ENCODE data around the gene ZNF136.

The ZNF136 gene

DNA sequence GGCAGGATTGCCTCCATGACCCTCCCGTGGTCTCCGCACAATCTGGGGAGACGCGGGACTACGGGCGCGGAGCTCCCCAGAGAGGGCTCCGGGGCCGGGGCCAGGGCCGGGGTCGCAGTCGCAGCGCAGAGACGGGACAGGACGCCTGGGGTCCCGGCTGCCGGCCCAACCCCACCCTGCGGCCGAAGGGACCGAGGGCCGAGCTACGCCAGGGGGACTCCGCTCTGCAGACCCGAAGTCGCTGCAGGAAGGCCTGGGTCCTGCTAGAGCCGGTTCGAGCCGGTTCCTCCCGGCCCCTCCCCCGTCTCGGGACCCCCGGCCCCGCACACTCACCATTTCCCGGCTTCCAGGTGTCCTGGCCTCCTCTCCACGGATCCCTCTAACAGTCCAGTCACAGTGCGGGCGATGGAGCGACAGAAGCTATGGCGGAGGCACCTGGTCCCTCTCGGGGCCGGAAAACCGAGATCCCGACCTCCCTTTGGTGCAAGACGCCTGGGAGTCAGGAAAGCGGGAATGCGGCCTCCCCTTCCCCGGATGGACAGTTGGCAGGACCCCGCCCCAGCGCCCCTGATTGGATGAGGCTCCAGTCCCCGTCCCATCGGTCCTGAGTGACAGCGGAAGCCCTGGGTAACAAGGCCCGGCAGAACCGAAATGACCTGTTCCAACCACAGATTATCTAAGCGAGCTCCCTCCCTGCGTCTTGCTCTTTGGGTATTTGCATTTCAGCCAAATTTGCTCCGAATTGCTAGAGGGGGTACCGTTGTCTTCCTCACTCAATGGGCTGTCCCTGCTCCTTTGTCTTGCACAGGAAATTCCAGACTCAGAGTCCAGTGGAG lies 6.5 kb upstream of the ZNF136 start, which contains the start of gene ZNF625:
ZNF625 (minus strand) TSS at position 512 of the 836 bp plus-strand sequence; CDS start at position 336, 176 bp downstream.
- peak within 1 kb of the TSS; percentile 61 to 93 for H3K18ac ChIP-seq (ENCODE audit: low read depth in 1 of 2, low read length in 2 of 2)
- H2BK5ac ChIP-seq (ENCODE audit: low read depth, low read length, poor library complexity, severe bottlenecking), result peak within 1 kb of the TSS; percentile 71
- peak within 1 kb of the TSS; percentile 95 for H2BK15ac ChIP-seq (ENCODE audit: low read depth, poor library complexity, severe bottlenecking)
- H3K27ac ChIP-seq (ENCODE audit: low read length, poor library complexity, severe bottlenecking), result peak within 1 kb of the TSS; percentile 85
- H3K27me3 ChIP-seq (ENCODE audit: control insufficient read depth in 1 of 2, insufficient read depth in 1 of 2, low read length in 2 of 2), result no peaks in the 10 kb centered on the region
- H3K4me2 ChIP-seq (ENCODE audit: low read length, poor library complexity, severe bottlenecking), result peak within 1 kb of the TSS; percentile 96
- WGBS, result 1% methylated on average over 48 of the region's 58 CpGs
- peak within 1 kb of the TSS; percentile 6 to 88 for H3K14ac ChIP-seq (ENCODE audit: low read length in 2 of 2)
- H3K4ac ChIP-seq (ENCODE audit: low read depth in 1 of 2, low read length in 2 of 2), result peak within 1 kb of the TSS in 1 of 2 experiments; percentile 45
- peak within 1 kb of the TSS; percentile 72 for H4K91ac ChIP-seq (ENCODE audit: low read length)
- peak within 1 kb of the TSS; percentile 89 to 94 for H3K4me3 ChIP-seq (ENCODE audit: insufficient read depth in 1 of 2, low read depth in 1 of 2, low read length in 2 of 2)
- peaks cover 2% of the 10 kb centered on the region for H3K4me1 ChIP-seq (ENCODE audit: control insufficient read depth, insufficient read depth, low read depth, low read length)
- peak within 1 kb of the TSS; percentile 87 for H2AFZ ChIP-seq (ENCODE audit: low read depth, low read length)
- DNase-seq, result peak; percentile 91
- H3K79me1 ChIP-seq (replicated peaks; ENCODE audit: low read length, poor library complexity, severe bottlenecking), result peaks cover 15% of the 10 kb centered on the region
- H4K8ac ChIP-seq (ENCODE audit: low read length), result peak within 1 kb of the TSS; percentile 96
- peaks cover 8% of the 10 kb centered on the region for H3K9me3 ChIP-seq (ENCODE audit: control insufficient read depth, low read length)
- no peak within 1 kb of the TSS for H2AK5ac ChIP-seq (ENCODE audit: low read length, severe bottlenecking)
- H3K9ac ChIP-seq (ENCODE audit: low read length), result peak within 1 kb of the TSS; percentile 92
- no peak within 1 kb of the TSS for H2BK12ac ChIP-seq (ENCODE audit: low read length in 2 of 2)
- peaks cover 8 to 15% of the 10 kb centered on the region in 2 experiments for H3K36me3 ChIP-seq (ENCODE audit: control insufficient read depth in 1 of 2, insufficient read depth in 2 of 2, low read depth in 1 of 2, low read length in 2 of 2)
- H2BK120ac ChIP-seq (ENCODE audit: low read depth, low read length), result peak within 1 kb of the TSS; percentile 61
- peak within 1 kb of the TSS in 1 of 2 experiments; percentile 41 for H3K23ac ChIP-seq (ENCODE audit: low read length in 2 of 2)

- Histone ChIP-seq H3K23ac (ENCODE audit: low read length in 2 of 2) (no peak overlapping the region), H3K79me1 (replicated peaks; ENCODE audit: low read length, poor library complexity, severe bottlenecking) (peaks cover 8% of the 10 kb centered on the region), H2BK120ac (ENCODE audit: low read depth, low read length) (no peak overlapping the region), H2BK15ac (ENCODE audit: low read depth, poor library complexity, severe bottlenecking) (no peak overlapping the region), H2AK5ac (ENCODE audit: low read length, severe bottlenecking) (no peak overlapping the region), H2BK12ac (ENCODE audit: low read length in 2 of 2) (no peak overlapping the region), H3K9ac (ENCODE audit: low read length) (no peak overlapping the region), H3K18ac (ENCODE audit: low read depth in 1 of 2, low read length in 2 of 2) (no peak overlapping the region), H4K8ac (ENCODE audit: low read length) (no peak overlapping the region), H3K4me1 (ENCODE audit: control insufficient read depth, insufficient read depth, low read depth, low read length) (peaks cover 2% of the 10 kb centered on the region), H3K14ac (ENCODE audit: low read length in 2 of 2) (no peak overlapping the region), H3K27ac (ENCODE audit: low read length, poor library complexity, severe bottlenecking) (no peak overlapping the region), H3K4me3 (ENCODE audit: insufficient read depth in 1 of 2, low read depth in 1 of 2, low read length in 2 of 2) (no peak overlapping the region), H3K4me2 (ENCODE audit: low read length, poor library complexity, severe bottlenecking) (no peak overlapping the region), H3K36me3 (ENCODE audit: control insufficient read depth in 1 of 2, insufficient read depth in 2 of 2, low read depth in 1 of 2, low read length in 2 of 2) (peaks cover under 1 to 4% of the 10 kb centered on the region in 2 experiments), H2AFZ (ENCODE audit: low read depth, low read length) (no peak overlapping the region), H4K91ac (ENCODE audit: low read length) (no peak overlapping the region), H3K4ac (ENCODE audit: low read depth in 1 of 2, low read length in 2 of 2) (no peak overlapping the region), H3K9me3 (ENCODE audit: control insufficient read depth, low read length) (no peaks in the 10 kb centered on the region), H2BK5ac (ENCODE audit: low read depth, low read length, poor library complexity, severe bottlenecking) (no peak overlapping the region), H3K27me3 (ENCODE audit: control insufficient read depth in 1 of 2, insufficient read depth in 1 of 2, low read length in 2 of 2) (no peaks in the 10 kb centered on the region)
- 94% methylated on average over 22 of the region's 25 CpGs for WGBS
- no peak for DNase-seq
Observed at GRCh38 chr19:12159773-12160414, 3.0 kb upstream of the ZNF136 start.

- no peak overlapping the region for H2BK15ac ChIP-seq (ENCODE audit: low read depth, poor library complexity, severe bottlenecking)
- peak overlapping the region; percentile 99 for H2AFZ ChIP-seq (ENCODE audit: low read depth, low read length)
- peak overlapping the region in 1 of 2 experiments; percentile 37 for H3K18ac ChIP-seq (ENCODE audit: low read depth in 1 of 2, low read length in 2 of 2)
- no peak overlapping the region for H2BK120ac ChIP-seq (ENCODE audit: low read depth, low read length)
- H3K79me1 ChIP-seq (replicated peaks; ENCODE audit: low read length, poor library complexity, severe bottlenecking), result peaks cover 13% of the 10 kb centered on the region
- H3K4me1 ChIP-seq (ENCODE audit: control insufficient read depth, insufficient read depth, low read depth, low read length), result no peaks in the 10 kb centered on the region
- no peak overlapping the region for H3K27ac ChIP-seq (ENCODE audit: low read length, poor library complexity, severe bottlenecking)
- no peak overlapping the region for H2BK12ac ChIP-seq (ENCODE audit: low read length in 2 of 2)
- no peak overlapping the region for H3K4ac ChIP-seq (ENCODE audit: low read depth in 1 of 2, low read length in 2 of 2)
- no peak overlapping the region for H3K23ac ChIP-seq (ENCODE audit: low read length in 2 of 2)
- no peak overlapping the region for H2AK5ac ChIP-seq (ENCODE audit: low read length, severe bottlenecking)
- peak overlapping the region; percentile 48 to 93 for H3K4me3 ChIP-seq (ENCODE audit: insufficient read depth in 1 of 2, low read depth in 1 of 2, low read length in 2 of 2)
- H3K9me3 ChIP-seq (ENCODE audit: control insufficient read depth, low read length), result no peaks in the 10 kb centered on the region
- H3K9ac ChIP-seq (ENCODE audit: low read length), result peak overlapping the region; percentile 97
- peak overlapping the region; percentile 73 for H3K4me2 ChIP-seq (ENCODE audit: low read length, poor library complexity, severe bottlenecking)
- no peak overlapping the region for H3K14ac ChIP-seq (ENCODE audit: low read length in 2 of 2)
- 39% methylated on average over 8 of the region's 8 CpGs for WGBS
- no peak overlapping the region for H2BK5ac ChIP-seq (ENCODE audit: low read depth, low read length, poor library complexity, severe bottlenecking)
- no peaks in the 10 kb centered on the region for H3K27me3 ChIP-seq (ENCODE audit: control insufficient read depth in 1 of 2, insufficient read depth in 1 of 2, low read length in 2 of 2)
- H4K8ac ChIP-seq (ENCODE audit: low read length), result peak overlapping the region; percentile 87
- no peak for DNase-seq
- peaks cover 3 to 13% of the 10 kb centered on the region in 2 experiments for H3K36me3 ChIP-seq (ENCODE audit: control insufficient read depth in 1 of 2, insufficient read depth in 2 of 2, low read depth in 1 of 2, low read length in 2 of 2)
- no peak overlapping the region for H4K91ac ChIP-seq (ENCODE audit: low read length)
Observed at GRCh38 chr19:12162513-12162881, 399 bp upstream of the ZNF136 start.

GRCh38 chr19:12163826-12164225 lies 930 bp downstream of the ZNF136 start:
- Histone ChIP-seq H2AK5ac (ENCODE audit: low read length, severe bottlenecking) (no peak overlapping the region), H2BK15ac (ENCODE audit: low read depth, poor library complexity, severe bottlenecking) (no peak overlapping the region), H3K79me1 (replicated peaks; ENCODE audit: low read length, poor library complexity, severe bottlenecking) (peaks cover 18% of the 10 kb centered on the region), H2AFZ (ENCODE audit: low read depth, low read length) (no peak overlapping the region), H2BK5ac (ENCODE audit: low read depth, low read length, poor library complexity, severe bottlenecking) (no peak overlapping the region), H3K4ac (ENCODE audit: low read depth in 1 of 2, low read length in 2 of 2) (no peak overlapping the region), H3K14ac (ENCODE audit: low read length in 2 of 2) (no peak overlapping the region), H3K18ac (ENCODE audit: low read depth in 1 of 2, low read length in 2 of 2) (no peak overlapping the region), H3K4me3 (ENCODE audit: insufficient read depth in 1 of 2, low read depth in 1 of 2, low read length in 2 of 2) (peak overlapping the region in 1 of 2 experiments; percentile 93), H3K27ac (ENCODE audit: low read length, poor library complexity, severe bottlenecking) (peak overlapping the region; percentile 57), H3K4me2 (ENCODE audit: low read length, poor library complexity, severe bottlenecking) (peak overlapping the region; percentile 73), H3K9me3 (ENCODE audit: control insufficient read depth, low read length) (peaks cover 6% of the 10 kb centered on the region), H3K27me3 (ENCODE audit: control insufficient read depth in 1 of 2, insufficient read depth in 1 of 2, low read length in 2 of 2) (no peaks in the 10 kb centered on the region), H3K36me3 (ENCODE audit: control insufficient read depth in 1 of 2, insufficient read depth in 2 of 2, low read depth in 1 of 2, low read length in 2 of 2) (peaks cover 12 to 15% of the 10 kb centered on the region in 2 experiments), H4K91ac (ENCODE audit: low read length) (no peak overlapping the region), H4K8ac (ENCODE audit: low read length) (no peak overlapping the region), H2BK120ac (ENCODE audit: low read depth, low read length) (no peak overlapping the region), H3K4me1 (ENCODE audit: control insufficient read depth, insufficient read depth, low read depth, low read length) (no peaks in the 10 kb centered on the region), H3K23ac (ENCODE audit: low read length in 2 of 2) (no peak overlapping the region), H3K9ac (ENCODE audit: low read length) (peak overlapping the region; percentile 97), H2BK12ac (ENCODE audit: low read length in 2 of 2) (no peak overlapping the region)
- WGBS, result 42% methylated on average over 2 of the region's 2 CpGs
- peak; percentile 55 for DNase-seq
